ENCODE data around the gene BTBD18.

DNA sequence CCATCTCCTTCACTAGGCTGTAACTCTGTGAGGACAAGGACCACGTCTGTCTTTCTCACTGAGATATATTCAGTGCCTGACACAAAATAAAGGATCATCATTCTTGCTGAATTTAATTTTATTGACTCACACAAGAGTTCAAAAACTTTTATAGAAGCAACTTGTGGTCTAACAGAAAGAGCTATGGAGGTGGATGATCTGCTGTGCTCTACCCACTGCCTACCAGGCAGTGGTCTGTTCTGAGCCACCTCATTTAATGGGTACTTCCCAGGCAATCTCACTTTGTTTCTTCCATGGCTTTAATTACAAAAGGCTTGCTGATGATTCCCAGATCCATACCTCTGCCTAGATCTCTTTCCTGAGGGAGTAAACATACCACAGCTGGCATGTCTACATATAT lies 4.7 kb downstream of the BTBD18 start:
- TF ChIP-seq, protein P1, sequence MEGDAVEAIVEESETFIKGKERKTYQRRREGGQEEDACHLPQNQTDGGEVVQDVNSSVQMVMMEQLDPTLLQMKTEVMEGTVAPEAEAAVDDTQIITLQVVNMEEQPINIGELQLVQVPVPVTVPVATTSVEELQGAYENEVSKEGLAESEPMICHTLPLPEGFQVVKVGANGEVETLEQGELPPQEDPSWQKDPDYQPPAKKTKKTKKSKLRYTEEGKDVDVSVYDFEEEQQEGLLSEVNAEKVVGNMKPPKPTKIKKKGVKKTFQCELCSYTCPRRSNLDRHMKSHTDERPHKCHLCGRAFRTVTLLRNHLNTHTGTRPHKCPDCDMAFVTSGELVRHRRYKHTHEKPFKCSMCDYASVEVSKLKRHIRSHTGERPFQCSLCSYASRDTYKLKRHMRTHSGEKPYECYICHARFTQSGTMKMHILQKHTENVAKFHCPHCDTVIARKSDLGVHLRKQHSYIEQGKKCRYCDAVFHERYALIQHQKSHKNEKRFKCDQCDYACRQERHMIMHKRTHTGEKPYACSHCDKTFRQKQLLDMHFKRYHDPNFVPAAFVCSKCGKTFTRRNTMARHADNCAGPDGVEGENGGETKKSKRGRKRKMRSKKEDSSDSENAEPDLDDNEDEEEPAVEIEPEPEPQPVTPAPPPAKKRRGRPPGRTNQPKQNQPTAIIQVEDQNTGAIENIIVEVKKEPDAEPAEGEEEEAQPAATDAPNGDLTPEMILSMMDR (optimal IDR thresholded peaks at IDR 0.05 in 1 of 3, IDR thresholded peaks at IDR 0.05 in 1 of 3, conservative IDR thresholded peaks at IDR 0.05 in 1 of 3; ENCODE audit: extremely low read depth in 1 of 3, insufficient read depth in 2 of 3, low read length in 3 of 3), result no peak
- no peak for TF ChIP-seq EZH2 (IDR thresholded peaks at IDR 0.05; ENCODE audit: low read length)

Data from keratinocyte (primary cell).